ENCODE results near the gene EEF1G. TPM values are rescaled to one million over a fixed set of nuclear protein-coding genes. Genes with fewer than 3 reads are reported as not detected.

Gene EEF1G
- polyA plus RNA-seq, 1 donor from 2014 or later: 1,555 TPM

DNA sequence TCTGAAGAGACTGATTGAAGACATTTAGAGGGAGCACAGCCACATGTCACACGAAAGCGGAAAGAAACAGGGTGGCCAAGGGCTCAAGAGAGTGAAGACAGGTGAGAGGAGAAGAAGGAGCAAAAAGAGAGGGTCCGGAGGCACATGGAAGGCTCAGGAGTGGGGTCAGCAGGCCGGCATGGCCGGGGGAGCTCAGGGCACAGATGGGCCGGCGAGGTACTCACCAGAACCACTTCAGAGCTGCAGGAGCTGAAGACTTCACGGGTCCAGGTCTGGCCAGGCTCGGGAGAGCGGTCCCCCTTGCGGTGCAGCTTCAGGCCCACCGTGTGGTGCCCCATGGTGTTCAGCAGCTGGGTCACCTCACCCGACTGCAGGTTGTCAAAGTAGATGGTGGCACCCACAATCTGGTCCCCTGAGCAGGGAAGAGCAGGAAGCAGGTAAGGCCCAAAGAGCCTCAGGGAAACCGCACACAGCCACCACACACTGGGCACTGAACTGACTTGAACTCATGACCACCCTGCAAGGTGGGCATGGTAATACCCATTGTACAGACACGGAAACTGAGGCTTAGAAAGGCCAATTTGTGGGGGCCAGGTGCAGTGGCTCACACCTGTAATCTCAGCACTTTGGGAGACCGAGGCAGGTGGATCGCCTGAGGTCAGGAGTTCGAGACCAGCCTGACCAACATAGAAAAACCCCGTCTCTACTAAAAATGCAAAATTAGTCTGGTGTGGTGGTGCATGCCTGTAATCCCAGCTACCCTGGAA is 38.7 kb downstream of the EEF1G start:
- Histone ChIP-seq H3K9ac (ENCODE audit: low read length) (no peak overlapping the region), H3K4me3 (ENCODE audit: low read length) (no peak overlapping the region), H3K27ac (ENCODE audit: low read length) (no peak overlapping the region), H3F3A (ENCODE audit: insufficient read depth, low read length, poor library complexity, severe bottlenecking) (no peaks in the 10 kb centered on the region), H2AFZ (ENCODE audit: low read depth, low read length) (no peak overlapping the region), H4K20me1 (ENCODE audit: insufficient read depth) (no peaks in the 10 kb centered on the region), H3K36me3 (ENCODE audit: insufficient read depth, low read length) (no peaks in the 10 kb centered on the region), H3K27me3 (ENCODE audit: insufficient read depth, low read depth, low read length) (no peaks in the 10 kb centered on the region), H3K9me3 (ENCODE audit: low read length) (no peaks in the 10 kb centered on the region), H3K4me2 (ENCODE audit: low read length) (no peak overlapping the region), H3K79me2 (replicated peaks; ENCODE audit: insufficient read depth, low read length) (no peaks in the 10 kb centered on the region), H3K9me2 (ENCODE audit: insufficient read depth, low read length) (no peaks in the 10 kb centered on the region)
- TF ChIP-seq RAD21 (conservative IDR thresholded peaks at IDR 0.05): no peak
- TF ChIP-seq TAF1 (IDR thresholded peaks at IDR 0.05; ENCODE audit: low read depth): no peak
- no peak for TF ChIP-seq POLR2AphosphoS5 (IDR thresholded peaks at IDR 0.05)
- TF ChIP-seq EP300 (conservative IDR thresholded peaks at IDR 0.05; ENCODE audit: poor library complexity, severe bottlenecking): no peak
- no peak for TF ChIP-seq EZH2 (IDR thresholded peaks at IDR 0.05; ENCODE audit: borderline replicate concordance, insufficient read depth, low read length, poor library complexity, severe bottlenecking)
- TF ChIP-seq, protein P1, sequence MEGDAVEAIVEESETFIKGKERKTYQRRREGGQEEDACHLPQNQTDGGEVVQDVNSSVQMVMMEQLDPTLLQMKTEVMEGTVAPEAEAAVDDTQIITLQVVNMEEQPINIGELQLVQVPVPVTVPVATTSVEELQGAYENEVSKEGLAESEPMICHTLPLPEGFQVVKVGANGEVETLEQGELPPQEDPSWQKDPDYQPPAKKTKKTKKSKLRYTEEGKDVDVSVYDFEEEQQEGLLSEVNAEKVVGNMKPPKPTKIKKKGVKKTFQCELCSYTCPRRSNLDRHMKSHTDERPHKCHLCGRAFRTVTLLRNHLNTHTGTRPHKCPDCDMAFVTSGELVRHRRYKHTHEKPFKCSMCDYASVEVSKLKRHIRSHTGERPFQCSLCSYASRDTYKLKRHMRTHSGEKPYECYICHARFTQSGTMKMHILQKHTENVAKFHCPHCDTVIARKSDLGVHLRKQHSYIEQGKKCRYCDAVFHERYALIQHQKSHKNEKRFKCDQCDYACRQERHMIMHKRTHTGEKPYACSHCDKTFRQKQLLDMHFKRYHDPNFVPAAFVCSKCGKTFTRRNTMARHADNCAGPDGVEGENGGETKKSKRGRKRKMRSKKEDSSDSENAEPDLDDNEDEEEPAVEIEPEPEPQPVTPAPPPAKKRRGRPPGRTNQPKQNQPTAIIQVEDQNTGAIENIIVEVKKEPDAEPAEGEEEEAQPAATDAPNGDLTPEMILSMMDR (IDR thresholded peaks at IDR 0.05; ENCODE audit: poor library complexity, severe bottlenecking): no peak

DNA sequence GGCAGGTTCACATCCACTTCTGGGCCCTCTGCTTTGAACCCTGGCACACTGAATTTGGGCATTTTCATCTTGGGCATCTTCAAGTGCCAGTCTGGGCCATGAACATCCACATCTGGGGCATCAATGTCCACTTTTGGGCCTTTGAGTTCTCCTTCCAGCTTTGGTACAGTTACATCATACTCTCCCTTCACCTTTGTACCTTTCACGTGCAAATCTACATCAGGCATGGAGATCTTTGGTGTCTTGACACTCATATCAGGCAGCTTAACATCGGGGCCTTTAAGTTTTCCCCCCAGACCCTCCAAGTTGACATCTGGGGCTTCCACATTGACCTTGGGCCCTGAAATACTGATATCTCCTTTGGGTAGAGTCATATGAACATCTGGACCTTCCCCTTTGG is 41.6 kb downstream of the EEF1G start:
- TF ChIP-seq TAF1 (IDR thresholded peaks at IDR 0.05; ENCODE audit: low read depth): no peak
- no peak for TF ChIP-seq EZH2 (IDR thresholded peaks at IDR 0.05; ENCODE audit: borderline replicate concordance, insufficient read depth, low read length, poor library complexity, severe bottlenecking)
- TF ChIP-seq SMC3 (conservative IDR thresholded peaks at IDR 0.05; ENCODE audit: poor library complexity): no peak
- no peaks in the 10 kb centered on the region for H3K9me2 ChIP-seq (ENCODE audit: insufficient read depth, low read length)
- H3K4me2 ChIP-seq (ENCODE audit: low read length): no peak overlapping the region
- no peaks in the 10 kb centered on the region for H4K20me1 ChIP-seq (ENCODE audit: insufficient read depth)
- no peaks in the 10 kb centered on the region for H3K9me3 ChIP-seq (ENCODE audit: low read length)
- H3K4me3 ChIP-seq (ENCODE audit: low read length): no peak overlapping the region
- H3K79me2 ChIP-seq (replicated peaks; ENCODE audit: insufficient read depth, low read length): no peaks in the 10 kb centered on the region
- H2AFZ ChIP-seq (ENCODE audit: low read depth, low read length): no peak overlapping the region
- H3K36me3 ChIP-seq (ENCODE audit: insufficient read depth, low read length): no peaks in the 10 kb centered on the region
- no peak overlapping the region for H3K9ac ChIP-seq (ENCODE audit: low read length)
- no peak overlapping the region for H3K27ac ChIP-seq (ENCODE audit: low read length)
- H3F3A ChIP-seq (ENCODE audit: insufficient read depth, low read length, poor library complexity, severe bottlenecking): no peaks in the 10 kb centered on the region
- no peaks in the 10 kb centered on the region for H3K27me3 ChIP-seq (ENCODE audit: insufficient read depth, low read depth, low read length)

DNA sequence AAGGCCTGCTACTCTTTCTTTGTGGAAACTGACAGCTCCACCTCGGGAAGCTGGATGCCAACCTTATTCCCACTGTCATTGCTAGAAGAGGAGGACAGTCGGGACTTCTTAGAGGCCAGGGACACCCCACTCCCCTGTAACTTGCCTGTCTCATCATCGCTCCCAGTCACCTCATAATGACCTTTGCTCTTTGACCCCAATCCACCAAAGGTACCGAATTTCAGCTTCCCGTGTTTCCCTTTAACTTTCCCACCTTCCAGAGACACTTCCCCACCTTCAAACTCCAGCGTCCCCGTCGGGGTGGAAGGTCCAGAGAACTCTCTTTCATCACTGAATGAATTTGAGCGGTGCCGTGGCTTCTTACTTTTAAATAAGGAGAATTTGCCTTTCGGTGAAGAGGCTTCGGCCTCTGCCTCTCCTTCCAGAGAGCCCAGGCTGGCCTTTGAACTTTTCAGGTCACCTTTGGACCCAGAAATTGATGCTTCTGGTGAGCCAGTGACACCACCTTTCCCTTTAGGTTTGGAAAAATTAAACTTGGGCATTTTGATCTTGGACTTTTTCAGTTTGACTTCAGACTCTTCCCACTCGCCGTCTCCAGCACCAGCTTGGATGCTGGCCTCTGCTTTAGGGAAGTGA is 56.8 kb downstream of the EEF1G start:
- Histone ChIP-seq H3K4me2 (ENCODE audit: low read length) (no peak overlapping the region), H3K9ac (ENCODE audit: low read length) (no peak overlapping the region), H3K79me2 (replicated peaks; ENCODE audit: insufficient read depth, low read length) (no peaks in the 10 kb centered on the region), H2AFZ (ENCODE audit: low read depth, low read length) (no peak overlapping the region), H3K27me3 (ENCODE audit: insufficient read depth, low read depth, low read length) (no peaks in the 10 kb centered on the region), H3K9me3 (ENCODE audit: low read length) (no peaks in the 10 kb centered on the region), H4K20me1 (ENCODE audit: insufficient read depth) (no peaks in the 10 kb centered on the region), H3K4me3 (ENCODE audit: low read length) (no peak overlapping the region), H3K9me2 (ENCODE audit: insufficient read depth, low read length) (no peaks in the 10 kb centered on the region), H3K36me3 (ENCODE audit: insufficient read depth, low read length) (no peaks in the 10 kb centered on the region), H3K27ac (ENCODE audit: low read length) (no peak overlapping the region), H3F3A (ENCODE audit: insufficient read depth, low read length, poor library complexity, severe bottlenecking) (no peaks in the 10 kb centered on the region)
- no peak for TF ChIP-seq POLR2AphosphoS5 (IDR thresholded peaks at IDR 0.05)

Data from neural cell (in vitro differentiated cells).